K562 (cell line): ENCODE measurements around the gene TSC22D2. TPM values are rescaled to one million over a fixed set of nuclear protein-coding genes. Genes with fewer than 3 reads are reported as not detected.
A peak's percentile ranks its signal among the peaks of the same experiment; 100 is the strongest.

Experiments
- ATAC-seq: fragments of 200-7000 bp; cut with Tn5 transposase; 3 replicates; pipeline ENCODE4 v1.9.1; 2020; ENCODE audit warnings: moderate library complexity
- BruUV-seq: library from RNA; stranded (reverse); fragments of 400-500 nt; replicated peaks from 2 replicates; lab custom pipeline; 2021; lab: Mats Ljungman, UMichigan
- CTCF ChIA-PET: fragments of 300-600 bp; formaldehyde crosslinking; extraction: SDS; loops from one replicate; lab custom pipeline; 2021; ENCODE audit warnings: low intra/inter-chr PET ratio; lab: Yijun Ruan, JAX
- POLR2A ChIA-PET: fragments of 300-600, 350-650 bp; sonication (Branson Sonifier 250); formaldehyde crosslinking; extraction: SDS; loops from one replicate; lab custom pipeline; 2021; ENCODE audit warnings: antibody characterized with exemption, inconsistent platforms; lab: Yijun Ruan, JAX
- DNase-seq, 4 experiments: peaks; one replicate each; pipeline versions ENCODE4 v3.0.0 to v3.0.0-alpha.2; 2011 to 2018; ENCODE audit warnings: low spot score in 3 of 4, mixed read lengths in 3 of 4; ENCODE audit errors: extremely low read depth in 1 of 4
- FAIRE-seq: peaks from 2 replicates; lab custom pipeline; 2011; peaks lifted over from hg19 to GRCh38; lab: Jason Lieb, UNC
- H2AFZ ChIP-seq: 2 replicates; pipeline ENCODE4 v1.6.0; 2011; ENCODE audit warnings: low read depth, low read length, control low read depth, inconsistent platforms
- H3K27ac ChIP-seq: fragments of 200-600 bp; 3 replicates; pipeline ENCODE4 v1.8.0; 2011; ENCODE audit warnings: low read depth, mild to moderate bottlenecking, control low read depth, inconsistent platforms, low read length, moderate library complexity, mixed read lengths; ENCODE audit errors: extremely low read depth
- H3K27me3 ChIP-seq, 2 experiments: fragments of 300-600 bp in 1 of 2; 2 replicates in 1 of 2; 3 replicates in 1 of 2; pipeline versions ENCODE4 v1.6.0 to v1.8.0; 2011; ENCODE audit warnings: inconsistent platforms in 2 of 2, low read length in 2 of 2, mild to moderate bottlenecking in 1 of 2, mixed read lengths in 1 of 2, moderate library complexity in 1 of 2; ENCODE audit not compliant: control insufficient read depth in 2 of 2, insufficient read depth in 2 of 2
- H3K36me3 ChIP-seq: fragments of 300-600 bp; 3 replicates; pipeline ENCODE4 v1.8.0; 2011; ENCODE audit warnings: mild to moderate bottlenecking, low read length, inconsistent platforms; ENCODE audit not compliant: control insufficient read depth, insufficient read depth
- H3K4me1 ChIP-seq, 2 experiments: fragments of 200-600 bp in 1 of 2; replicated peaks in 1 of 2; 2 replicates in 1 of 2; 3 replicates in 1 of 2; pipeline versions ENCODE4 v1.5.1 to v1.8.0; 2011; ENCODE audit warnings: inconsistent platforms in 2 of 2, low read length in 2 of 2, mild to moderate bottlenecking in 1 of 2, mixed read lengths in 1 of 2, moderate library complexity in 1 of 2; ENCODE audit not compliant: control insufficient read depth in 2 of 2, insufficient read depth in 2 of 2
- H3K4me2 ChIP-seq: 2 replicates; pipeline ENCODE4 v1.6.1; 2011; ENCODE audit warnings: low read length, control low read depth, inconsistent platforms, mixed read lengths; ENCODE audit not compliant: insufficient read depth
- H3K4me3 ChIP-seq: fragments of 200-600 bp; sonication (generic), shearing (Covaris generic); 2 replicates; pipeline ENCODE4 v1.5.1; 2016; ENCODE audit warnings: control low read depth, inconsistent platforms
- H3K79me2 ChIP-seq: fragments of 200-600 bp; 3 replicates; pipeline ENCODE4 v1.8.0; 2011; ENCODE audit warnings: low read length, inconsistent platforms; ENCODE audit not compliant: control insufficient read depth, insufficient read depth
- H3K9ac ChIP-seq, 2 experiments: 2 replicates each; pipeline versions ENCODE4 v1.6.0 to v1.6.1; 2011; ENCODE audit warnings: low read depth in 2 of 2, low read length in 2 of 2, control low read depth in 1 of 2, inconsistent platforms in 1 of 2, mild to moderate bottlenecking in 1 of 2, mixed read lengths in 1 of 2; ENCODE audit not compliant: insufficient read depth in 1 of 2
- H3K9me1 ChIP-seq: one replicate; pipeline ENCODE4 v1.6.0; 2011; ENCODE audit warnings: inconsistent platforms, mild to moderate bottlenecking, low read length, moderate library complexity; ENCODE audit not compliant: control insufficient read depth, insufficient read depth
- H3K9me3 ChIP-seq: replicated peaks from 2 replicates; pipeline ENCODE4 v1.5.1; 2011; ENCODE audit warnings: low read depth, low read length, inconsistent platforms; ENCODE audit not compliant: control insufficient read depth, insufficient read depth
- H4K20me1 ChIP-seq: replicated peaks from 2 replicates; pipeline ENCODE4 v1.6.1; 2011; ENCODE audit warnings: low read length, inconsistent platforms, mixed read lengths; ENCODE audit not compliant: control insufficient read depth, insufficient read depth
- C11orf30 ChIP-seq: fragments of 450-650 bp; IDR thresholded peaks from 2 replicates; pipeline ENCODE4 v1.6.1; 2016; ENCODE audit warnings: low read depth, mild to moderate bottlenecking
- RBM25 ChIP-seq: fragments of 200-400 bp; formaldehyde crosslinking; IDR thresholded peaks from 2 replicates; pipeline ENCODE4 v1.6.1; 2018; ENCODE audit warnings: low read length, low read depth, moderate library complexity; ENCODE audit not compliant: severe bottlenecking
- ZKSCAN1 ChIP-seq: fragments of 150-350 bp; IDR thresholded peaks from 2 replicates; pipeline ENCODE4 v1.6.1; 2016; ENCODE audit warnings: low read depth, low read length
- ZNF121 ChIP-seq: sonication (generic); formaldehyde crosslinking; conservative IDR thresholded peaks from 2 replicates; pipeline ENCODE4 v1.8.0; 2022; ENCODE audit warnings: missing genetic modification reagents
- WGBS: fragments of 100-300 bp; shearing (Covaris generic); methylation state at CpG from one replicate; pipeline ENCODE4 v1.1.6; 2016; ENCODE audit warnings: low coverage, mixed read lengths; ENCODE audit not compliant: insufficient coverage; ENCODE audit errors: missing lambda C conversion rate; 5-methylcytosine and 5-hydroxymethylcytosine counted together
- in situ Hi-C: fragments of 300-500 bp; cut with MboI; formaldehyde crosslinking; loops from 4 replicates; pipeline ENCODE4 v1.15.0; 2018; ENCODE audit warnings: inconsistent platforms, mixed read lengths
- intact Hi-C: fragments of 100-400 bp; cut with micrococcal nuclease; formaldehyde crosslinking; loops from 2 replicates; pipeline ENCODE4 v1.14.2; 2022
- polyA plus RNA-seq, 8 experiments: library from polyadenylated mRNA; depleted of rRNA in 4 of 8; stranded (reverse) in 5 of 8; unstranded in 3 of 8; fragments of >200 nt; fragmentation: Nextera tagmentation in 2 of 8; fragmentation: Illumina TruSeq in 1 of 8; extraction: Ambion mirVana in 2 of 8; extraction: Trizol in 1 of 8; gene quantifications; 2 replicates each; pipeline versions ENCODE4 v1.2.1 to v1.2.3, GENCODE V29; 2011 to 2014; ENCODE audit warnings: inconsistent platforms in 1 of 8, missing spikeins in 1 of 8
- total RNA-seq, 7 experiments: library from RNA; depleted of rRNA in 6 of 7; stranded (reverse); fragments of >200 nt in 6 of 7; fragmentation: Illumina TruSeq in 2 of 7; extraction: Trizol in 2 of 7; gene quantifications; 2 replicates each; pipeline versions ENCODE4 v1.2.1 to v1.2.3, GENCODE V29; 2011 to 2021; ENCODE audit warnings: low replicate concordance in 1 of 7

TSC22D2 gene
- total and polyA plus RNA-seq, 9 of the 15 experiments (the other 6 are each of a cell fraction or from before 2014, with no cell fraction given), result 5.5 to 44.0 (median 19.3) TPM

DNA sequence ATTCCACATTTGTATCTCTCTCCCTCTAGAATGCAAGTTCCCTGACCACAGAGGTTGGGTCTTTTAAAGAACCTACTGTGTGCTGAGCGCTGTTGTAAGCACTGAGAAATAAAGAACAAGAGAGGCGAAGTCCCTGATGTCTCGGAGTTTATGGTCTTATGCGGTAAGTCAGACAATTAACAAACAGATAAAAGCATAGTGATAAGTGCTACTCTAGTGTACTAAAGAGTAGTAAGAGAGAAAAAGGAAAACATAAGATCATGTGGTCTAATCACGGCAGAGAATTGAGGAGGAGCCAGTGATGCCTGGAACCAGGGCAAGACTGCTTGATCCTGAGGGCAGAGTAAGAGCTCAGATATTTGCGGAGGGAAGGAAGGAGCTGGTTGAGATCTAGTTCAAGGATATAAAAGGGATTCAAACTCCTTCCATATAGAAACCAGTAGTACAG lies 29.8 kb upstream of the TSC22D2 start:
- FAIRE-seq (no peak), DNase-seq (no peak), ATAC-seq (peak; percentile 21; the same call in 1 of the 3 replicates)
- Histone ChIP-seq H2AFZ (peak overlapping the region; percentile 20), H3K27ac (no peak overlapping the region), H3K9me3 (no peaks in the 10 kb centered on the region), H3K4me2 (no peak overlapping the region), H3K27me3 (no peaks in the 10 kb centered on the region), H3K79me2 (no peaks in the 10 kb centered on the region), H3K9me1 (no peaks in the 10 kb centered on the region), H3K4me3 (no peak overlapping the region), H3K36me3 (no peaks in the 10 kb centered on the region), H3K9ac (no peak overlapping the region), H4K20me1 (no peaks in the 10 kb centered on the region), H3K4me1 (peaks cover 0 to 10% of the 10 kb centered on the region in 2 experiments; a peak in 3 of 5 replicates)
- in situ Hi-C loops, result no loop called here
- intact Hi-C loops, result no loop called here
- TF ChIP-seq C11orf30, result no peak
- TF ChIP-seq ZKSCAN1, result peak; percentile 94
- CTCF ChIA-PET, result no interaction called here
- POLR2A ChIA-PET, result interaction anchor here (0.6 kb wide), 1 partner anchor 23 kb away, joined by 4 read pairs; no protein-coding TSS in a partner anchor
- WGBS, result 76% methylated on average over 6 of the region's 6 CpGs
- no TSS peak for BruUV-seq

DNA sequence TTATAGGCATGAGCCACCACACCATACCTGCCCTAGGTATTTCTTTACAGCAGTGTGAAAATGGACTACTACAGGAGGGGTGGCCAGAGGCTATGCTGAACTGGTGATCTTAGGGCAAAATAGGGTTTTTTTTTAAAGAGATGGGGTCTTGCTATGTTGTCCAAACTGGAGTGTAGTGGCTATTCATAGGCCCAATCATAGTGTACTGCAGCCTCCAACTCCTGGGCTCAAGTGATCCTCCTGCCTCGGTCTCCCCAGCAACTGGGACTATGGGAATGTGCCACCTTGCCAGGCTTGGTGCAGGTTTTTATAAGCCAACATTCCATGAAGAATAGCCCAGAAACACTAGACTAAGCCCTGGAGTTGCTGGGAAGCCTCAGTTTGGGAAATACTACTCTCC lies 28.6 kb upstream of the TSC22D2 start:
- Histone ChIP-seq H3K27me3 (no peaks in the 10 kb centered on the region), H3K4me3 (no peak overlapping the region), H3K36me3 (no peaks in the 10 kb centered on the region), H3K4me1 (peaks cover 0 to 10% of the 10 kb centered on the region in 2 experiments; a peak in 3 of 5 replicates), H3K27ac (no peak overlapping the region), H3K9me3 (no peaks in the 10 kb centered on the region), H4K20me1 (no peaks in the 10 kb centered on the region), H3K9me1 (no peaks in the 10 kb centered on the region), H3K9ac (no peak overlapping the region), H3K4me2 (no peak overlapping the region), H2AFZ (no peak overlapping the region), H3K79me2 (no peaks in the 10 kb centered on the region)
- 56% methylated on average over 1 of the region's 1 CpG for WGBS
- FAIRE-seq (no peak), DNase-seq (no peak), ATAC-seq (no peak)
- intact Hi-C loops (no loop called here), in situ Hi-C loops (no loop called here)
- no TSS peak for BruUV-seq
- ChIA-PET POLR2A (no interaction called here), CTCF (no interaction called here)
- TF ChIP-seq ZNF121 (CRISPR knock-in tag) (no peak), RBM25 (peak; percentile 17)
